Central memory CD8-positive, alpha-beta T cell (primary cell): ENCODE measurements around the gene FSTL5.

Experiments used
- ATAC-seq: fragments of 150-1000 bp; cut with Tn5 transposase; replicated peaks from 2 replicates; pipeline ENCODE4 v1.10.0; 2022; ENCODE audit warnings: mild to moderate bottlenecking, moderate FRiP score, moderate number of reproducible peaks; ENCODE audit not compliant: poor library complexity, severe bottlenecking; ENCODE audit errors: extremely low read depth
- DNase-seq, 2 donors: peaks; one replicate each; pipeline ENCODE4 v3.0.0; 2021; ENCODE audit warnings: low spot score in 2 of 2
- H3K27ac Mint-ChIP-seq: one replicate; pipeline ENCODE4 v1.8.0; 2022; ENCODE audit warnings: low read depth, mild to moderate bottlenecking, moderate library complexity, mixed read lengths
- H3K27me3 Mint-ChIP-seq: one replicate; pipeline ENCODE4 v1.8.0; 2022; ENCODE audit warnings: mixed read lengths
- H3K36me3 Mint-ChIP-seq: one replicate; pipeline ENCODE4 v1.8.0; 2022; ENCODE audit warnings: mild to moderate bottlenecking, moderate library complexity, mixed read lengths; ENCODE audit not compliant: insufficient read depth
- H3K4me1 Mint-ChIP-seq: one replicate; pipeline ENCODE4 v1.8.0; 2022; ENCODE audit warnings: mixed read lengths
- H3K4me3 Mint-ChIP-seq: one replicate; pipeline ENCODE4 v1.8.0; 2022; ENCODE audit warnings: mild to moderate bottlenecking, moderate library complexity, mixed read lengths
- H3K9me3 Mint-ChIP-seq: one replicate; pipeline ENCODE4 v1.8.0; 2022; ENCODE audit warnings: mixed read lengths

The FSTL5 gene

GRCh38 chr4:161555689-161556660 is 607.8 kb downstream of the FSTL5 start:
- Mint-ChIP-seq H3K4me1 (no peaks in the 10 kb centered on the region), H3K4me3 (no peak overlapping the region), H3K36me3 (no peaks in the 10 kb centered on the region), H3K27me3 (no peaks in the 10 kb centered on the region), H3K9me3 (peaks cover 17% of the 10 kb centered on the region), H3K27ac (no peak overlapping the region)
- DNase-seq (no peak), ATAC-seq (no peak)

GRCh38 chr4:161554372-161554990 is 609.3 kb downstream of the FSTL5 start:
- no peaks in the 10 kb centered on the region for H3K27me3 Mint-ChIP-seq
- DNase-seq (no peak), ATAC-seq (no peak)
- no peak overlapping the region for H3K4me3 Mint-ChIP-seq
- no peak overlapping the region for H3K27ac Mint-ChIP-seq
- H3K36me3 Mint-ChIP-seq: no peaks in the 10 kb centered on the region
- no peaks in the 10 kb centered on the region for H3K4me1 Mint-ChIP-seq
- peaks cover 13% of the 10 kb centered on the region for H3K9me3 Mint-ChIP-seq

GRCh38 chr4:161546902-161547301 is 616.9 kb downstream of the FSTL5 start:
- no peaks in the 10 kb centered on the region for H3K4me1 Mint-ChIP-seq
- DNase-seq (no peak), ATAC-seq (no peak)
- no peak overlapping the region for H3K27ac Mint-ChIP-seq
- H3K4me3 Mint-ChIP-seq: no peak overlapping the region
- H3K27me3 Mint-ChIP-seq: no peaks in the 10 kb centered on the region
- H3K36me3 Mint-ChIP-seq: no peaks in the 10 kb centered on the region
- no peaks in the 10 kb centered on the region for H3K9me3 Mint-ChIP-seq

DNA sequence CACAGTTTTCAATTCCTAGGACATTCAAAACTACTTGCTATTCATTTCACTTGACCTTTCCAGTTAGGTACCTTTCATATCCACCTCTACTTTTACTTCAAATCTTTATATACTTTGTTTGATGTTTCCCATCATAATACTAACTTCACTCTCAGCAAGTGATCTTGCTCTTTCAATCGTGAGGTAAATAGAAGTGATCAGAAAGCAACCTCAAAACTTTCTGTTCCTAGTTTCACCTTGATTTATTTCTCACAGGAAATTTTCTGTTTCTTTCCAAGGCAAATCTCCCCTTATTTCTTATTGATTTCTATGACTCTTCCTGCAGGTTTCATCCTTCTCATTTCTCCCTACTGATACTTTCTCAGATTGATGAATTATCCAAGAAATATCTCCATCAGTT is 623.5 kb downstream of the FSTL5 start:
- no peak overlapping the region for H3K27ac Mint-ChIP-seq
- no peaks in the 10 kb centered on the region for H3K27me3 Mint-ChIP-seq
- ATAC-seq: no peak
- DNase-seq: no peak
- H3K4me3 Mint-ChIP-seq: no peak overlapping the region
- H3K9me3 Mint-ChIP-seq: peaks cover 14% of the 10 kb centered on the region
- no peaks in the 10 kb centered on the region for H3K4me1 Mint-ChIP-seq
- H3K36me3 Mint-ChIP-seq: no peaks in the 10 kb centered on the region

GRCh38 chr4:161538941-161539340 is 624.9 kb downstream of the FSTL5 start:
- H3K36me3 Mint-ChIP-seq: no peaks in the 10 kb centered on the region
- H3K27me3 Mint-ChIP-seq: no peaks in the 10 kb centered on the region
- no peak overlapping the region for H3K4me3 Mint-ChIP-seq
- DNase-seq: no peak
- H3K9me3 Mint-ChIP-seq: peaks cover 19% of the 10 kb centered on the region
- no peak overlapping the region for H3K27ac Mint-ChIP-seq
- no peak for ATAC-seq
- H3K4me1 Mint-ChIP-seq: no peaks in the 10 kb centered on the region

GRCh38 chr4:161530710-161531109 is 633.1 kb downstream of the FSTL5 start:
- ATAC-seq (no peak), DNase-seq (no peak)
- Mint-ChIP-seq H3K27ac (no peak overlapping the region), H3K9me3 (peaks cover 11% of the 10 kb centered on the region), H3K4me3 (no peak overlapping the region), H3K36me3 (no peaks in the 10 kb centered on the region), H3K27me3 (no peaks in the 10 kb centered on the region), H3K4me1 (no peaks in the 10 kb centered on the region)

DNA sequence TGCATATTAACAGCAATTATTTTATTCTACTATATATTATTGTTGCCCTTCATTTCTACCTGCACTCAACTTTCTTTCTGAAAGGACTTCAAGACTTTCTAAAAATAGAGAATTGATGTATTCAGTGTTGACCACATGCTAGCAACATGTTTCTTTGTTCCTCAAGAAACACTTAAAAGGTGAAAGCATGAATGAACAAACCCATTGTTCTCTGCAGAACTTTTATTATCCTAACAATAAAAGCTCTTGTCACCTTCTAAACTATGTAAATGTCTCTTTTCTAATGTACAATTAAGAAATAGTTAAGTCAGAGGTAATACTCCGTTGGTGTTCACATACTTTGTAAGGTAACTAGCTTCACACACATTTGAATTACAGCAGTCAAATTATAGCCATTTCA is 638.7 kb downstream of the FSTL5 start:
- H3K4me1 Mint-ChIP-seq: no peaks in the 10 kb centered on the region
- H3K36me3 Mint-ChIP-seq: no peaks in the 10 kb centered on the region
- H3K9me3 Mint-ChIP-seq: peaks cover 5% of the 10 kb centered on the region
- no peaks in the 10 kb centered on the region for H3K27me3 Mint-ChIP-seq
- ATAC-seq (no peak), DNase-seq (no peak)
- no peak overlapping the region for H3K27ac Mint-ChIP-seq
- H3K4me3 Mint-ChIP-seq: no peak overlapping the region

DNA sequence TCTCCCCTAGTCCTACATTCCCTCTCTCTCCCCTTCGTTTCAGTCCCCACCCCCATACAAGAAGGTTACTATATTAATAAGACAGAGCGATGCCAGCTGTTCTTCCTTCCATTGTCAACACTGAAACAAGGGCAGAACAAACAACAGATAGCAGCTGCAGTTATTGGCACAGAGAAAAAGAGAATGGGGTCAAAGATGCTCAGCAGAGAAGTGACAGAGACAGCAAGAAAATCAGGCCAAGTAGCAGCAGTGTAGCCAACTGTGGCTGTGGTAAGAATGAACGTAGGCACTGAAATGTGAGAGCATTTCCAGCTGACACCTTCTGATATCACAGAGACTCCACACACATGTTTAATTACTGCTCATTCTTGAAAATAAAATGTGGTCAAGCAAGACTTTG is 641.8 kb downstream of the FSTL5 start:
- ATAC-seq: no peak
- Mint-ChIP-seq H3K9me3 (peaks cover 10% of the 10 kb centered on the region), H3K27ac (no peak overlapping the region), H3K4me1 (no peaks in the 10 kb centered on the region), H3K4me3 (no peak overlapping the region), H3K27me3 (no peaks in the 10 kb centered on the region), H3K36me3 (no peaks in the 10 kb centered on the region)
- no peak for DNase-seq

DNA sequence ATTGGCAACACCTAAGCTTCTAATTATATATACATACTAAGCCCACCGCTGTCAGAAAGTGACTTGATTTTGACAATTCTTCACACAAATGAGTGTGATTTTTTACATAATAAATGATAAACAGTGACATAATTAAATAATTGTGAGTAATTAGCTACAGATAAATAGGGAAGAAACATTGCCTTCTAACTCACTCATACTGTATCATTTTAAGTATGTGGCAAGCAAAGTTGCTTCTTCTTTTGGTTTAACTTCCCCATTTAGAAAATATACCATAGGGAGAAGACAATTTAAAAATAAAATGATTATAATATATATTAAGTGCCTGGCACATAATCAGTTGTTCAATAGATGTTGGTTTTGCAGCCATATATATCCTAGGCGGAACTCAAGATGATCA is 644.2 kb downstream of the FSTL5 start:
- ATAC-seq: no peak
- no peak for DNase-seq
- Mint-ChIP-seq H3K27me3 (no peaks in the 10 kb centered on the region), H3K4me3 (no peak overlapping the region), H3K9me3 (peaks cover 10% of the 10 kb centered on the region), H3K4me1 (no peaks in the 10 kb centered on the region), H3K36me3 (no peaks in the 10 kb centered on the region), H3K27ac (no peak overlapping the region)

GRCh38 chr4:161517941-161518340 is 645.9 kb downstream of the FSTL5 start:
- H3K4me3 Mint-ChIP-seq: no peak overlapping the region
- H3K36me3 Mint-ChIP-seq: no peaks in the 10 kb centered on the region
- ATAC-seq: no peak
- no peak for DNase-seq
- H3K4me1 Mint-ChIP-seq: no peaks in the 10 kb centered on the region
- H3K9me3 Mint-ChIP-seq: peaks cover 19% of the 10 kb centered on the region
- H3K27me3 Mint-ChIP-seq: no peaks in the 10 kb centered on the region
- no peak overlapping the region for H3K27ac Mint-ChIP-seq

- no peak overlapping the region for H3K27ac Mint-ChIP-seq
- no peaks in the 10 kb centered on the region for H3K4me1 Mint-ChIP-seq
- no peak overlapping the region for H3K4me3 Mint-ChIP-seq
- H3K9me3 Mint-ChIP-seq: peaks cover 6% of the 10 kb centered on the region
- no peaks in the 10 kb centered on the region for H3K36me3 Mint-ChIP-seq
- H3K27me3 Mint-ChIP-seq: no peaks in the 10 kb centered on the region
- ATAC-seq: no peak
- no peak for DNase-seq
These were observed 658.7 kb downstream of the FSTL5 start for GRCh38 chr4:161505141-161505540.

DNA sequence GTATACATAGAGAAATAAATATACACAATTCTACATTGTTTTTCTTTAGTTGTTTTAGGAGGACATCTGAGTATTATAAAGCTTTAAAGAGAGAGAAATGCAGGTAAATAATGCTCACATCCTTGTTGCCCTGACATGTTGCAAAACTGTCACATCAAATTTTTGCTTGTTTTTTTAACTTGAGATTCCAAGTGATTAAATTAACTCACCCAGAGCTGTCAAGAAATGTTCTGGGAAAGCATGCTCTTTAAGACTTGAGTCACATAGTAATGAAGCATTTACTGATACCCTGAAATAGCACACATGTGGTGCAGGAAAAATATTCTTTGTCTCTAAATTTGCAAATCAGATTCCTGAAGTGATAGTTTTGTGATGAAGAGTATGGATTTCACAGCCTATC is 665.6 kb downstream of the FSTL5 start:
- Mint-ChIP-seq H3K9me3 (peaks cover 11% of the 10 kb centered on the region), H3K27ac (no peak overlapping the region)

DNA sequence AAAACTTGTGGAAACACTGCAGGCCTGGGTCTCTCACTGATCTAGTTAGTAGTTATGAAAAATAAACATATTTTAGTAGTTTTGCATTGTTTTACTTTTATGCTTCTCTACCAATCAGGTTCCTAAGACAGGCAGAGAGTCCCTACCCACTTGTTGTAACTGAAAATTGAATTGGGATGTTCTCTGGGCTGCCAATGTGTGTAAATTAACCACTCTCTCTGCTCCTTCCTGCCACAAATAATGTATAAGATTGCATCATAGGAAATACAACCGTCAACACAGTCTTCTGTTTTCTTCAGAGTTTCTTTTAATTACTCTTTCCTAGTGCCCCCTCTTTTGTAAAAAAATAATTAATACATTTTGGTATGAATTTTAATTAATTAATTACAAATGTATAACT is 677.3 kb downstream of the FSTL5 start:
- H3K36me3 Mint-ChIP-seq: no peaks in the 10 kb centered on the region
- H3K27ac Mint-ChIP-seq: no peak overlapping the region
- no peak for ATAC-seq
- no peak overlapping the region for H3K4me3 Mint-ChIP-seq
- no peaks in the 10 kb centered on the region for H3K4me1 Mint-ChIP-seq
- no peak for DNase-seq
- H3K9me3 Mint-ChIP-seq: peaks cover 6% of the 10 kb centered on the region
- no peaks in the 10 kb centered on the region for H3K27me3 Mint-ChIP-seq

More for the DNA sequence above, 665.6 kb downstream of the FSTL5 start:
- H3K4me1 Mint-ChIP-seq: no peaks in the 10 kb centered on the region
- H3K4me3 Mint-ChIP-seq: no peak overlapping the region
- ATAC-seq (no peak), DNase-seq (no peak)
- H3K27me3 Mint-ChIP-seq: no peaks in the 10 kb centered on the region
- H3K36me3 Mint-ChIP-seq: no peaks in the 10 kb centered on the region
